Measurements from ENCODE around the gene ELOVL6.

DNA sequence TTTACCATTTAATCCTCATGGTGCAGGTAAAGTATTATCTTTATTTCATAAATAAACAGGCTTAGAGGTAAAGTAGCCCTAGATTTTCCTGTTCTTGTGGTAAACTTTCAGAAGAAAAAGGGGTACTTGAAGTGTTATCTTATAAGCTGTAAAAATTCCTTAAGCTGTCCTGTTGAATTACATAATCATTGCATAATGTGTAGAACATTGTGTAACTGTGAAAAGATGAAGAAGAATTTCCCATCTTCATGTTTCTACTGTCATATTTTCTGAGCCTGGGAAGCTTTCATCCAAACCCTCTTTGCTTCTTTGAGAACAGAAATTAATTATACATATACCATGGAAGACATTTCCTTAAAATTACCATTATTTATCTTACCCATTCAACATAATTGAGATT is 90.5 kb downstream of the ELOVL6 start:
- TF ChIP-seq EP300 (conservative IDR thresholded peaks at IDR 0.05; ENCODE audit: poor library complexity, severe bottlenecking) = no peak
- TF ChIP-seq, protein P1, sequence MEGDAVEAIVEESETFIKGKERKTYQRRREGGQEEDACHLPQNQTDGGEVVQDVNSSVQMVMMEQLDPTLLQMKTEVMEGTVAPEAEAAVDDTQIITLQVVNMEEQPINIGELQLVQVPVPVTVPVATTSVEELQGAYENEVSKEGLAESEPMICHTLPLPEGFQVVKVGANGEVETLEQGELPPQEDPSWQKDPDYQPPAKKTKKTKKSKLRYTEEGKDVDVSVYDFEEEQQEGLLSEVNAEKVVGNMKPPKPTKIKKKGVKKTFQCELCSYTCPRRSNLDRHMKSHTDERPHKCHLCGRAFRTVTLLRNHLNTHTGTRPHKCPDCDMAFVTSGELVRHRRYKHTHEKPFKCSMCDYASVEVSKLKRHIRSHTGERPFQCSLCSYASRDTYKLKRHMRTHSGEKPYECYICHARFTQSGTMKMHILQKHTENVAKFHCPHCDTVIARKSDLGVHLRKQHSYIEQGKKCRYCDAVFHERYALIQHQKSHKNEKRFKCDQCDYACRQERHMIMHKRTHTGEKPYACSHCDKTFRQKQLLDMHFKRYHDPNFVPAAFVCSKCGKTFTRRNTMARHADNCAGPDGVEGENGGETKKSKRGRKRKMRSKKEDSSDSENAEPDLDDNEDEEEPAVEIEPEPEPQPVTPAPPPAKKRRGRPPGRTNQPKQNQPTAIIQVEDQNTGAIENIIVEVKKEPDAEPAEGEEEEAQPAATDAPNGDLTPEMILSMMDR (IDR thresholded peaks at IDR 0.05; ENCODE audit: poor library complexity, severe bottlenecking) = no peak
- TF ChIP-seq SMC3 (conservative IDR thresholded peaks at IDR 0.05; ENCODE audit: poor library complexity) = no peak
- no peak for TF ChIP-seq EZH2 (IDR thresholded peaks at IDR 0.05; ENCODE audit: borderline replicate concordance, insufficient read depth, low read length, poor library complexity, severe bottlenecking)
- no peak for TF ChIP-seq TAF1 (IDR thresholded peaks at IDR 0.05; ENCODE audit: low read depth)
- TF ChIP-seq POLR2AphosphoS5 (IDR thresholded peaks at IDR 0.05) = no peak
- TF ChIP-seq, protein P2, sequence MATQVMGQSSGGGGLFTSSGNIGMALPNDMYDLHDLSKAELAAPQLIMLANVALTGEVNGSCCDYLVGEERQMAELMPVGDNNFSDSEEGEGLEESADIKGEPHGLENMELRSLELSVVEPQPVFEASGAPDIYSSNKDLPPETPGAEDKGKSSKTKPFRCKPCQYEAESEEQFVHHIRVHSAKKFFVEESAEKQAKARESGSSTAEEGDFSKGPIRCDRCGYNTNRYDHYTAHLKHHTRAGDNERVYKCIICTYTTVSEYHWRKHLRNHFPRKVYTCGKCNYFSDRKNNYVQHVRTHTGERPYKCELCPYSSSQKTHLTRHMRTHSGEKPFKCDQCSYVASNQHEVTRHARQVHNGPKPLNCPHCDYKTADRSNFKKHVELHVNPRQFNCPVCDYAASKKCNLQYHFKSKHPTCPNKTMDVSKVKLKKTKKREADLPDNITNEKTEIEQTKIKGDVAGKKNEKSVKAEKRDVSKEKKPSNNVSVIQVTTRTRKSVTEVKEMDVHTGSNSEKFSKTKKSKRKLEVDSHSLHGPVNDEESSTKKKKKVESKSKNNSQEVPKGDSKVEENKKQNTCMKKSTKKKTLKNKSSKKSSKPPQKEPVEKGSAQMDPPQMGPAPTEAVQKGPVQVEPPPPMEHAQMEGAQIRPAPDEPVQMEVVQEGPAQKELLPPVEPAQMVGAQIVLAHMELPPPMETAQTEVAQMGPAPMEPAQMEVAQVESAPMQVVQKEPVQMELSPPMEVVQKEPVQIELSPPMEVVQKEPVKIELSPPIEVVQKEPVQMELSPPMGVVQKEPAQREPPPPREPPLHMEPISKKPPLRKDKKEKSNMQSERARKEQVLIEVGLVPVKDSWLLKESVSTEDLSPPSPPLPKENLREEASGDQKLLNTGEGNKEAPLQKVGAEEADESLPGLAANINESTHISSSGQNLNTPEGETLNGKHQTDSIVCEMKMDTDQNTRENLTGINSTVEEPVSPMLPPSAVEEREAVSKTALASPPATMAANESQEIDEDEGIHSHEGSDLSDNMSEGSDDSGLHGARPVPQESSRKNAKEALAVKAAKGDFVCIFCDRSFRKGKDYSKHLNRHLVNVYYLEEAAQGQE (IDR thresholded peaks at IDR 0.05; ENCODE audit: borderline replicate concordance) = no peak
- no peak for TF ChIP-seq MXI1 (conservative IDR thresholded peaks at IDR 0.05; ENCODE audit: poor library complexity, severe bottlenecking)
- TF ChIP-seq RAD21 (conservative IDR thresholded peaks at IDR 0.05) = no peak
